Activated B cell treated with CpG ODN at 0.5 μM for 24 hours (primary cell): ENCODE results near the gene POC1B. TPM values are rescaled to one million over a fixed set of nuclear protein-coding genes. Genes with fewer than 3 reads are reported as not detected.

Source experiments
- ATAC-seq: fragments of 200-7000 bp; cut with Tn5 transposase; one replicate; pipeline ENCODE4 v1.10.0; 2021; ENCODE audit warnings: low read depth, mild to moderate bottlenecking, moderate library complexity
- CTCF ChIA-PET: fragments of 350-600 bp; sonication (Branson Sonifier 250); formaldehyde crosslinking; loops from one replicate; lab custom pipeline; 2021; ENCODE audit warnings: antibody characterized with exemption; lab: Charles Lee
- POLR2A ChIA-PET: fragments of 350-600 bp; sonication (Branson Sonifier 250); formaldehyde crosslinking; loops from one replicate; lab custom pipeline; 2021; ENCODE audit warnings: antibody characterized with exemption; lab: Charles Lee
- DNase-seq: peaks from one replicate; pipeline ENCODE4 v3.0.0; 2022
- H3K27ac Mint-ChIP-seq: one replicate; pipeline ENCODE4 v1.8.0; 2020; ENCODE audit warnings: mixed read lengths
- H3K27me3 Mint-ChIP-seq: one replicate; pipeline ENCODE4 v1.8.0; 2021; ENCODE audit warnings: mixed read lengths
- H3K36me3 Mint-ChIP-seq: one replicate; pipeline ENCODE4 v1.8.0; 2021; ENCODE audit warnings: low read depth, mixed read lengths
- H3K4me1 Mint-ChIP-seq: one replicate; pipeline ENCODE4 v1.8.0; 2021; ENCODE audit warnings: mixed read lengths
- H3K4me3 Mint-ChIP-seq: one replicate; pipeline ENCODE4 v1.8.0; 2020; ENCODE audit warnings: mild to moderate bottlenecking, mixed read lengths
- H3K9me3 Mint-ChIP-seq: one replicate; pipeline ENCODE4 v1.8.0; 2020; ENCODE audit warnings: mixed read lengths
- CTCF ChIP-seq: fragments of 200-600 bp; IDR thresholded peaks from one replicate; pipeline ENCODE4 v1.8.0; 2022; ENCODE audit warnings: antibody characterized with exemption, mild to moderate bottlenecking
- intact Hi-C: fragments of 100-400 bp; cut with micrococcal nuclease; formaldehyde crosslinking; loops from one replicate; pipeline ENCODE4 v1.15.1; 2024
- total RNA-seq: library from RNA; stranded (reverse); gene quantifications from 2 replicates; pipeline ENCODE4 v1.2.3, GENCODE V29; 2022

Gene POC1B
- total RNA-seq, 1 donor from 2014 or later = 27.3 TPM

- peak overlapping the region; percentile 62 for H3K27ac Mint-ChIP-seq
- ATAC-seq (peak; percentile 53), DNase-seq (no peak)
- ChIA-PET CTCF (interaction anchor here (1.3 kb wide), 1 partner anchor 23 kb away, joined by 5 read pairs; no protein-coding TSS in a partner anchor), POLR2A (interaction anchor here (0.6 to 1.5 kb wide), 2 partner anchors 13 to 31 kb away, joined by 6 to 9 read pairs; partner anchors contain the start of gene POC1B)
- H3K9me3 Mint-ChIP-seq = no peaks in the 10 kb centered on the region
- peak overlapping the region; percentile 26 for H3K4me3 Mint-ChIP-seq
- H3K36me3 Mint-ChIP-seq = peaks cover 25% of the 10 kb centered on the region
- intact Hi-C loops = loop anchor here (2.0 kb wide), 1 partner anchor 31 kb away; the partner anchor contains the start of gene GALNT4
- H3K4me1 Mint-ChIP-seq = peaks cover 37% of the 10 kb centered on the region
- no peak for TF ChIP-seq CTCF
- H3K27me3 Mint-ChIP-seq = no peaks in the 10 kb centered on the region
These were observed 32.1 kb downstream of the POC1B start for GRCh38 chr12:89493670-89494302.

- CTCF ChIA-PET = interaction anchor here (1.3 kb wide), 1 partner anchor 22 kb away, joined by 5 read pairs; no protein-coding TSS in a partner anchor
- peaks cover 28% of the 10 kb centered on the region for H3K36me3 Mint-ChIP-seq
These were observed 33.0 kb downstream of the POC1B start for GRCh38 chr12:89492883-89493282.

GRCh38 chr12:89490922-89491321 lies 34.9 kb downstream of the POC1B start:
- DNase-seq (no peak), ATAC-seq (no peak)
- H3K27me3 Mint-ChIP-seq = no peaks in the 10 kb centered on the region
- H3K27ac Mint-ChIP-seq = no peak overlapping the region
- peaks cover 33% of the 10 kb centered on the region for H3K4me1 Mint-ChIP-seq
- TF ChIP-seq CTCF = no peak
- intact Hi-C loops = no loop called here
- CTCF ChIA-PET = no interaction called here
- POLR2A ChIA-PET = no interaction called here
- H3K36me3 Mint-ChIP-seq = peaks cover 43% of the 10 kb centered on the region
- no peaks in the 10 kb centered on the region for H3K9me3 Mint-ChIP-seq
- no peak overlapping the region for H3K4me3 Mint-ChIP-seq

More at GRCh38 chr12:89492883-89493282, 33.0 kb downstream of the POC1B start:
- intact Hi-C loops = no loop called here
- ATAC-seq (no peak), DNase-seq (no peak)
- Mint-ChIP-seq H3K27ac (peak overlapping the region; percentile 62), H3K4me1 (peaks cover 37% of the 10 kb centered on the region), H3K9me3 (no peaks in the 10 kb centered on the region), H3K27me3 (no peaks in the 10 kb centered on the region), H3K4me3 (no peak overlapping the region)
- POLR2A ChIA-PET = no interaction called here
- no peak for TF ChIP-seq CTCF

DNA sequence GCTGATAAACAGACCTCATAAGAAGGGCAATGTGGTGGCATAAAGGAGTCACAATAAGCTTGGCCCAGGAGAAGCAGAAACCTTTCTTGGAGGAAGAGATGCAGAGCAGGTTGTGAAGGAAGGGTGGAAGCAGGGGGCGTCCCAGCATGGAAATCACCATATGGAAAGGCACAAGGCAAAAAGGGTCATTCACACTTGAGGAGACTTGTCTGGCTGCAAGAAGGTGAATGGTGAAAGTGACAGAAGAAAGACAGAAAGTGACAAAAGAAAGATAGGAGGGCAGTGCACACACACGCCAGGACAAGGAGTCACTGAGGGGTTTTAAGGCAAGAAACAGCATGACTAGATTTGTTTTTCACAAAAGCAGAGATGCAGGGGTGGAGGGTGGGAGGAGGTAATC lies 39.6 kb downstream of the POC1B start:
- peaks cover 55% of the 10 kb centered on the region for H3K36me3 Mint-ChIP-seq
- TF ChIP-seq CTCF = no peak
- intact Hi-C loops = no loop called here
- no peak overlapping the region for H3K27ac Mint-ChIP-seq
- DNase-seq (no peak), ATAC-seq (no peak)
- no peaks in the 10 kb centered on the region for H3K27me3 Mint-ChIP-seq
- H3K9me3 Mint-ChIP-seq = no peaks in the 10 kb centered on the region
- no peaks in the 10 kb centered on the region for H3K4me1 Mint-ChIP-seq
- ChIA-PET CTCF (no interaction called here), POLR2A (no interaction called here)
- H3K4me3 Mint-ChIP-seq = no peak overlapping the region

- H3K4me1 Mint-ChIP-seq = no peaks in the 10 kb centered on the region
- intact Hi-C loops = no loop called here
- no peak for ATAC-seq
- no peak overlapping the region for H3K27ac Mint-ChIP-seq
- CTCF ChIA-PET = no interaction called here
- no peak for TF ChIP-seq CTCF
- H3K27me3 Mint-ChIP-seq = no peaks in the 10 kb centered on the region
- DNase-seq = no peak
- no peaks in the 10 kb centered on the region for H3K9me3 Mint-ChIP-seq
- POLR2A ChIA-PET = no interaction called here
- peaks cover 44% of the 10 kb centered on the region for H3K36me3 Mint-ChIP-seq
- no peak overlapping the region for H3K4me3 Mint-ChIP-seq
These were observed 41.4 kb downstream of the POC1B start for GRCh38 chr12:89484470-89484869.
